ENCODE data around the gene SKAP1. TPM values are rescaled to one million over a fixed set of nuclear protein-coding genes. Genes with fewer than 3 reads are reported as not detected.

SKAP1 gene
- total and polyA plus RNA-seq, 2 experiments from 2014 or later = 0.27 TPM; not detected in 1

DNA sequence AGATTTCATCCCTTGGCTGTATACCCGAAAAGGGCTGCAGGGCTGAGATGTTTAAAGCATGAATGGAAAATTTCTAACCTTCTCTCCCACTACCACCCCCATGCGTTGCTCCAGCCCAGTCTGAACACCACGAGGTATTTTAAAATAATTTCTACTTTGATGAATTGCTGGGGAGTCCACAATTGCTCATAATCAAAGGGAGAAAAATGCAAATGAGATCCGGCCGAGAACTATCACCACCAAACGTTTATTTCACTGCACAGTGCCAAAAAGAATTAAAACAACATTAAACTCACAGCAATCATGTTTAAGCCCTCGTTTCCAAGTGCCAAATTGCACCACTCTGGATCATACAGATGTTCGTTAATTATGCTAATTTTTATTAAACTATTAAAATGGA lies 285.8 kb downstream of the SKAP1 start:
- H3F3A ChIP-seq (replicated peaks; ENCODE audit: low read depth) = no peaks in the 10 kb centered on the region; the same call in 1 of the 2 replicates
- peaks cover 7% of the 10 kb centered on the region for H3K27me3 Mint-ChIP-seq (ENCODE audit: insufficient read depth, low read depth, poor library complexity)
- H2AFZ ChIP-seq = peak overlapping the region; percentile 63; the same call in 1 of the 2 replicates
- no peaks in the 10 kb centered on the region for H3K27me3 ChIP-seq (ENCODE audit: insufficient read depth)
- no peak for ATAC-seq
- no peak overlapping the region for H3K4me3 Mint-ChIP-seq
- no peak overlapping the region for H3K27ac ChIP-seq (ENCODE audit: low read depth)
- TF ChIP-seq, protein P1, sequence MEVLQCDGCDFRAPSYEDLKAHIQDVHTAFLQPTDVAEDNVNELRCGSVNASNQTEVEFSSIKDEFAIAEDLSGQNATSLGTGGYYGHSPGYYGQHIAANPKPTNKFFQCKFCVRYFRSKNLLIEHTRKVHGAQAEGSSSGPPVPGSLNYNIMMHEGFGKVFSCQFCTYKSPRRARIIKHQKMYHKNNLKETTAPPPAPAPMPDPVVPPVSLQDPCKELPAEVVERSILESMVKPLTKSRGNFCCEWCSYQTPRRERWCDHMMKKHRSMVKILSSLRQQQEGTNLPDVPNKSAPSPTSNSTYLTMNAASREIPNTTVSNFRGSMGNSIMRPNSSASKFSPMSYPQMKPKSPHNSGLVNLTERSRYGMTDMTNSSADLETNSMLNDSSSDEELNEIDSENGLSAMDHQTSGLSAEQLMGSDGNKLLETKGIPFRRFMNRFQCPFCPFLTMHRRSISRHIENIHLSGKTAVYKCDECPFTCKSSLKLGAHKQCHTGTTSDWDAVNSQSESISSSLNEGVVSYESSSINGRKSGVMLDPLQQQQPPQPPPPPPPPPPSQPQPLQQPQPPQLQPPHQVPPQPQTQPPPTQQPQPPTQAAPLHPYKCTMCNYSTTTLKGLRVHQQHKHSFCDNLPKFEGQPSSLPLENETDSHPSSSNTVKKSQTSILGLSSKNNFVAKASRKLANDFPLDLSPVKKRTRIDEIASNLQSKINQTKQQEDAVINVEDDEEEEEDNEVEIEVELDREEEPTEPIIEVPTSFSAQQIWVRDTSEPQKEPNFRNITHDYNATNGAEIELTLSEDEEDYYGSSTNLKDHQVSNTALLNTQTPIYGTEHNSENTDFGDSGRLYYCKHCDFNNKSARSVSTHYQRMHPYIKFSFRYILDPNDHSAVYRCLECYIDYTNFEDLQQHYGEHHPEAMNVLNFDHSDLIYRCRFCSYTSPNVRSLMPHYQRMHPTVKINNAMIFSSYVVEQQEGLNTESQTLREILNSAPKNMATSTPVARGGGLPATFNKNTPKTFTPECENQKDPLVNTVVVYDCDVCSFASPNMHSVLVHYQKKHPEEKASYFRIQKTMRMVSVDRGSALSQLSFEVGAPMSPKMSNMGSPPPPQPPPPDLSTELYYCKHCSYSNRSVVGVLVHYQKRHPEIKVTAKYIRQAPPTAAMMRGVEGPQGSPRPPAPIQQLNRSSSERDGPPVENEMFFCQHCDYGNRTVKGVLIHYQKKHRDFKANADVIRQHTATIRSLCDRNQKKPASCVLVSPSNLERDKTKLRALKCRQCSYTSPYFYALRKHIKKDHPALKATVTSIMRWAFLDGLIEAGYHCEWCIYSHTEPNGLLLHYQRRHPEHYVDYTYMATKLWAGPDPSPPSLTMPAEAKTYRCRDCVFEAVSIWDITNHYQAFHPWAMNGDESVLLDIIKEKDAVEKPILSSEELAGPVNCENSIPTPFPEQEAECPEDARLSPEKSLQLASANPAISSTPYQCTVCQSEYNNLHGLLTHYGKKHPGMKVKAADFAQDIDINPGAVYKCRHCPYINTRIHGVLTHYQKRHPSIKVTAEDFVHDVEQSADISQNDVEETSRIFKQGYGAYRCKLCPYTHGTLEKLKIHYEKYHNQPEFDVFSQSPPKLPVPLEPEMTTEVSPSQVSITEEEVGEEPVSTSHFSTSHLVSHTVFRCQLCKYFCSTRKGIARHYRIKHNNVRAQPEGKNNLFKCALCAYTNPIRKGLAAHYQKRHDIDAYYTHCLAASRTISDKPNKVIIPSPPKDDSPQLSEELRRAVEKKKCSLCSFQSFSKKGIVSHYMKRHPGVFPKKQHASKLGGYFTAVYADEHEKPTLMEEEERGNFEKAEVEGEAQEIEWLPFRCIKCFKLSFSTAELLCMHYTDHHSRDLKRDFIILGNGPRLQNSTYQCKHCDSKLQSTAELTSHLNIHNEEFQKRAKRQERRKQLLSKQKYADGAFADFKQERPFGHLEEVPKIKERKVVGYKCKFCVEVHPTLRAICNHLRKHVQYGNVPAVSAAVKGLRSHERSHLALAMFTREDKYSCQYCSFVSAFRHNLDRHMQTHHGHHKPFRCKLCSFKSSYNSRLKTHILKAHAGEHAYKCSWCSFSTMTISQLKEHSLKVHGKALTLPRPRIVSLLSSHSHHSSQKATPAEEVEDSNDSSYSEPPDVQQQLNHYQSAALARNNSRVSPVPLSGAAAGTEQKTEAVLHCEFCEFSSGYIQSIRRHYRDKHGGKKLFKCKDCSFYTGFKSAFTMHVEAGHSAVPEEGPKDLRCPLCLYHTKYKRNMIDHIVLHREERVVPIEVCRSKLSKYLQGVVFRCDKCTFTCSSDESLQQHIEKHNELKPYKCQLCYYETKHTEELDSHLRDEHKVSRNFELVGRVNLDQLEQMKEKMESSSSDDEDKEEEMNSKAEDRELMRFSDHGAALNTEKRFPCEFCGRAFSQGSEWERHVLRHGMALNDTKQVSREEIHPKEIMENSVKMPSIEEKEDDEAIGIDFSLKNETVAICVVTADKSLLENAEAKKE (CRISPR knock-in tag; IDR thresholded peaks at IDR 0.05) = no peak
- TF ChIP-seq EZH2phosphoT487 (IDR thresholded peaks at IDR 0.05; ENCODE audit: unreplicated experiment) (no peak), CREB1 (CRISPR knock-in tag; IDR thresholded peaks at IDR 0.05; ENCODE audit: low read depth) (no peak), NANOG (IDR thresholded peaks at IDR 0.05; ENCODE audit: borderline replicate concordance) (no peak), EZH2 (IDR thresholded peaks at IDR 0.05; ENCODE audit: low read depth, unreplicated experiment) (no peak), JUNB (IDR thresholded peaks at IDR 0.05; ENCODE audit: unreplicated experiment) (no peak), STAT1 (IDR thresholded peaks at IDR 0.05; ENCODE audit: unreplicated experiment) (no peak), ZNF331 (CRISPR knock-in tag; IDR thresholded peaks at IDR 0.05; ENCODE audit: low read depth) (no peak), ZNF114 (CRISPR knock-in tag; IDR thresholded peaks at IDR 0.05) (no peak), POLR2AphosphoS5 (IDR thresholded peaks at IDR 0.05; ENCODE audit: low read depth) (no peak)
- TF ChIP-seq, protein P2, sequence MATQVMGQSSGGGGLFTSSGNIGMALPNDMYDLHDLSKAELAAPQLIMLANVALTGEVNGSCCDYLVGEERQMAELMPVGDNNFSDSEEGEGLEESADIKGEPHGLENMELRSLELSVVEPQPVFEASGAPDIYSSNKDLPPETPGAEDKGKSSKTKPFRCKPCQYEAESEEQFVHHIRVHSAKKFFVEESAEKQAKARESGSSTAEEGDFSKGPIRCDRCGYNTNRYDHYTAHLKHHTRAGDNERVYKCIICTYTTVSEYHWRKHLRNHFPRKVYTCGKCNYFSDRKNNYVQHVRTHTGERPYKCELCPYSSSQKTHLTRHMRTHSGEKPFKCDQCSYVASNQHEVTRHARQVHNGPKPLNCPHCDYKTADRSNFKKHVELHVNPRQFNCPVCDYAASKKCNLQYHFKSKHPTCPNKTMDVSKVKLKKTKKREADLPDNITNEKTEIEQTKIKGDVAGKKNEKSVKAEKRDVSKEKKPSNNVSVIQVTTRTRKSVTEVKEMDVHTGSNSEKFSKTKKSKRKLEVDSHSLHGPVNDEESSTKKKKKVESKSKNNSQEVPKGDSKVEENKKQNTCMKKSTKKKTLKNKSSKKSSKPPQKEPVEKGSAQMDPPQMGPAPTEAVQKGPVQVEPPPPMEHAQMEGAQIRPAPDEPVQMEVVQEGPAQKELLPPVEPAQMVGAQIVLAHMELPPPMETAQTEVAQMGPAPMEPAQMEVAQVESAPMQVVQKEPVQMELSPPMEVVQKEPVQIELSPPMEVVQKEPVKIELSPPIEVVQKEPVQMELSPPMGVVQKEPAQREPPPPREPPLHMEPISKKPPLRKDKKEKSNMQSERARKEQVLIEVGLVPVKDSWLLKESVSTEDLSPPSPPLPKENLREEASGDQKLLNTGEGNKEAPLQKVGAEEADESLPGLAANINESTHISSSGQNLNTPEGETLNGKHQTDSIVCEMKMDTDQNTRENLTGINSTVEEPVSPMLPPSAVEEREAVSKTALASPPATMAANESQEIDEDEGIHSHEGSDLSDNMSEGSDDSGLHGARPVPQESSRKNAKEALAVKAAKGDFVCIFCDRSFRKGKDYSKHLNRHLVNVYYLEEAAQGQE (IDR thresholded peaks at IDR 0.05; ENCODE audit: unreplicated experiment) = no peak
- TF ChIP-seq, protein P3, sequence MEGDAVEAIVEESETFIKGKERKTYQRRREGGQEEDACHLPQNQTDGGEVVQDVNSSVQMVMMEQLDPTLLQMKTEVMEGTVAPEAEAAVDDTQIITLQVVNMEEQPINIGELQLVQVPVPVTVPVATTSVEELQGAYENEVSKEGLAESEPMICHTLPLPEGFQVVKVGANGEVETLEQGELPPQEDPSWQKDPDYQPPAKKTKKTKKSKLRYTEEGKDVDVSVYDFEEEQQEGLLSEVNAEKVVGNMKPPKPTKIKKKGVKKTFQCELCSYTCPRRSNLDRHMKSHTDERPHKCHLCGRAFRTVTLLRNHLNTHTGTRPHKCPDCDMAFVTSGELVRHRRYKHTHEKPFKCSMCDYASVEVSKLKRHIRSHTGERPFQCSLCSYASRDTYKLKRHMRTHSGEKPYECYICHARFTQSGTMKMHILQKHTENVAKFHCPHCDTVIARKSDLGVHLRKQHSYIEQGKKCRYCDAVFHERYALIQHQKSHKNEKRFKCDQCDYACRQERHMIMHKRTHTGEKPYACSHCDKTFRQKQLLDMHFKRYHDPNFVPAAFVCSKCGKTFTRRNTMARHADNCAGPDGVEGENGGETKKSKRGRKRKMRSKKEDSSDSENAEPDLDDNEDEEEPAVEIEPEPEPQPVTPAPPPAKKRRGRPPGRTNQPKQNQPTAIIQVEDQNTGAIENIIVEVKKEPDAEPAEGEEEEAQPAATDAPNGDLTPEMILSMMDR (conservative IDR thresholded peaks at IDR 0.05; ENCODE audit: low read depth in 2 of 2) = no peak
- TF ChIP-seq, protein P4, sequence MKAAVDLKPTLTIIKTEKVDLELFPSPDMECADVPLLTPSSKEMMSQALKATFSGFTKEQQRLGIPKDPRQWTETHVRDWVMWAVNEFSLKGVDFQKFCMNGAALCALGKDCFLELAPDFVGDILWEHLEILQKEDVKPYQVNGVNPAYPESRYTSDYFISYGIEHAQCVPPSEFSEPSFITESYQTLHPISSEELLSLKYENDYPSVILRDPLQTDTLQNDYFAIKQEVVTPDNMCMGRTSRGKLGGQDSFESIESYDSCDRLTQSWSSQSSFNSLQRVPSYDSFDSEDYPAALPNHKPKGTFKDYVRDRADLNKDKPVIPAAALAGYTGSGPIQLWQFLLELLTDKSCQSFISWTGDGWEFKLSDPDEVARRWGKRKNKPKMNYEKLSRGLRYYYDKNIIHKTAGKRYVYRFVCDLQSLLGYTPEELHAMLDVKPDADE (IDR thresholded peaks at IDR 0.05) = no peak
- peaks cover 13% of the 10 kb centered on the region for H3K4me1 ChIP-seq (ENCODE audit: insufficient read depth)
- DNase-seq (ENCODE audit: low spot score) = no peak
- no peaks in the 10 kb centered on the region for H3K36me3 Mint-ChIP-seq (ENCODE audit: low read depth)
- H3K4me2 ChIP-seq = no peak overlapping the region; the same call in 1 of the 2 replicates
- no peak overlapping the region for H3K4me3 ChIP-seq
- no peaks in the 10 kb centered on the region for H3K9me2 ChIP-seq (ENCODE audit: insufficient read depth)
- no peaks in the 10 kb centered on the region for H4K20me1 ChIP-seq (replicated peaks; ENCODE audit: insufficient read depth)
- H3K79me2 ChIP-seq (replicated peaks; ENCODE audit: insufficient read depth) = no peaks in the 10 kb centered on the region
- H3K4me1 Mint-ChIP-seq = peaks cover 19% of the 10 kb centered on the region
- no peaks in the 10 kb centered on the region for H3K36me3 ChIP-seq (ENCODE audit: insufficient read depth)
- H3K27ac Mint-ChIP-seq = no peak overlapping the region
- no peaks in the 10 kb centered on the region for H3K9me3 Mint-ChIP-seq

Measured in GM23338 (cell line).